HCT116 (cell line): Measurements from ENCODE around the gene ESYT3.

Source experiments
- ATF3 ChIP-seq: IDR thresholded peaks from 2 replicates; pipeline ENCODE4 v1.6.1; 2012
- CTCF ChIP-seq, 3 experiments: fragments of 200-600 bp in 1 of 3; sonication (generic) in 1 of 3; IDR thresholded peaks in 2 of 3; conservative IDR thresholded peaks in 1 of 3; 2 replicates each; pipeline ENCODE4 v1.5.1; 2012 to 2017; ENCODE audit warnings: low read depth in 2 of 3, low read length in 2 of 3, antibody characterized with exemption in 1 of 3, borderline replicate concordance in 1 of 3, control low read depth in 1 of 3, mild to moderate bottlenecking in 1 of 3, mixed read lengths in 1 of 3, mixed run types in 1 of 3, moderate library complexity in 1 of 3; ENCODE audit not compliant: insufficient read depth in 1 of 3
- FOSL1 ChIP-seq: IDR thresholded peaks from 2 replicates; pipeline ENCODE4 v1.6.1; 2012; ENCODE audit warnings: low read depth
- POLR2A ChIP-seq: IDR thresholded peaks from 2 replicates; pipeline ENCODE4 v1.7.0; 2011; ENCODE audit warnings: borderline replicate concordance; ENCODE audit not compliant: insufficient read depth, insufficient read length; ENCODE audit errors: extremely low read depth
- POLR2AphosphoS5 ChIP-seq: IDR thresholded peaks from 2 replicates; pipeline ENCODE4 v1.6.1; 2011; ENCODE audit warnings: mild to moderate bottlenecking, low read depth, low read length, moderate library complexity
- REST ChIP-seq: IDR thresholded peaks from 2 replicates; pipeline ENCODE4 v1.6.1; 2012; ENCODE audit warnings: low read depth
- SIN3A ChIP-seq: IDR thresholded peaks from 2 replicates; pipeline ENCODE4 v1.6.1; 2012; ENCODE audit warnings: low read depth
- SP1 ChIP-seq: IDR thresholded peaks from 2 replicates; pipeline ENCODE4 v1.6.1; 2012; ENCODE audit warnings: low read depth

GRCh38 chr3:138405001-138405400 is 29.4 kb upstream of the ESYT3 start:
- TF ChIP-seq REST: no peak
- TF ChIP-seq CTCF (IDR thresholded peaks at IDR 0.05 in 2 of 3, conservative IDR thresholded peaks at IDR 0.05 in 1 of 3; ENCODE audit: borderline replicate concordance in 1 of 3, insufficient read depth in 1 of 3, low read depth in 2 of 3, low read length in 2 of 3): no peak
- no peak for TF ChIP-seq SP1
- no peak for TF ChIP-seq FOSL1
- TF ChIP-seq POLR2A: no peak
- no peak for TF ChIP-seq ATF3
- TF ChIP-seq SIN3A: no peak
- no peak for TF ChIP-seq POLR2AphosphoS5
